K562 (cell line): ENCODE measurements around the gene SLC3A2. TPM values are rescaled to one million over a fixed set of nuclear protein-coding genes. Genes with fewer than 3 reads are reported as not detected.

ENCODE experiments used
- AFF1 ChIP-seq, 2 experiments: fragments of 450-650 bp; IDR thresholded peaks; 2 replicates each; pipeline ENCODE4 v1.6.1; 2018; ENCODE audit warnings: mild to moderate bottlenecking in 2 of 2, low read depth in 1 of 2; ENCODE audit not compliant: partially characterized antibody in 2 of 2
- CC2D1A ChIP-seq: fragments of 450-650 bp; IDR thresholded peaks from 2 replicates; pipeline ENCODE4 v1.6.1; 2017; ENCODE audit warnings: mild to moderate bottlenecking
- CGGBP1 ChIP-seq: fragments of 250-450 bp; sonication (Bioruptor Pico); IDR thresholded peaks from 2 replicates; pipeline ENCODE4 v1.9.0; 2021; ENCODE audit warnings: mild to moderate bottlenecking
- CHAMP1 ChIP-seq: fragments of 450-650 bp; IDR thresholded peaks from 2 replicates; pipeline ENCODE4 v1.6.1; 2016; ENCODE audit warnings: mild to moderate bottlenecking
- CREB1 ChIP-seq, 2 experiments: sonication (generic) in 1 of 2; formaldehyde crosslinking in 1 of 2; IDR thresholded peaks; 2 replicates each; pipeline versions ENCODE4 v1.6.1 to v1.8.0; 2012 to 2022; ENCODE audit warnings: inconsistent platforms in 1 of 2, mild to moderate bottlenecking in 1 of 2, missing genetic modification reagents in 1 of 2, moderate library complexity in 1 of 2
- MYNN ChIP-seq, 2 experiments: sonication (generic); formaldehyde crosslinking in 1 of 2; IDR thresholded peaks; 2 replicates each; pipeline versions ENCODE4 v1.5.0 to v1.6.1; 2016 to 2020; ENCODE audit warnings: antibody characterized with exemption in 1 of 2, missing genetic modification reagents in 1 of 2
- NCOR1 ChIP-seq: fragments of 450-650 bp; IDR thresholded peaks from 2 replicates; pipeline ENCODE4 v1.6.1; 2016; ENCODE audit warnings: mild to moderate bottlenecking, moderate library complexity
- STAG1 ChIP-seq: sonication (generic); formaldehyde crosslinking; IDR thresholded peaks from 2 replicates; pipeline ENCODE4 v1.5.0; 2020; ENCODE audit warnings: missing genetic modification reagents, borderline replicate concordance
- TFE3 ChIP-seq: fragments of 450-650 bp; formaldehyde crosslinking; IDR thresholded peaks from 2 replicates; pipeline ENCODE4 v1.4.0; 2020; ENCODE audit warnings: mild to moderate bottlenecking, mixed read lengths
- THRAP3 ChIP-seq: fragments of 450-650 bp; IDR thresholded peaks from 2 replicates; pipeline ENCODE4 v1.6.1; 2016; ENCODE audit warnings: mild to moderate bottlenecking, inconsistent platforms, borderline replicate concordance
- USF1 ChIP-seq: sonication (generic); formaldehyde crosslinking; IDR thresholded peaks from 2 replicates; pipeline ENCODE4 v1.9.0; 2022; ENCODE audit warnings: mild to moderate bottlenecking, missing genetic modification reagents
- ZNF354B ChIP-seq: fragments of 250-450 bp; sonication (Bioruptor Pico); IDR thresholded peaks from 2 replicates; pipeline ENCODE4 v1.4.0; 2020
- ZSCAN29 ChIP-seq: fragments of 450-650 bp; IDR thresholded peaks from 2 replicates; pipeline ENCODE4 v1.6.1; 2017
- polyA plus RNA-seq, 8 experiments: library from polyadenylated mRNA; depleted of rRNA in 4 of 8; stranded (reverse) in 5 of 8; unstranded in 3 of 8; fragments of >200 nt; fragmentation: Nextera tagmentation in 2 of 8; fragmentation: Illumina TruSeq in 1 of 8; extraction: Ambion mirVana in 2 of 8; extraction: Trizol in 1 of 8; gene quantifications; 2 replicates each; pipeline versions ENCODE4 v1.2.1 to v1.2.3, GENCODE V29; 2011 to 2014; ENCODE audit warnings: inconsistent platforms in 1 of 8, missing spikeins in 1 of 8
- total RNA-seq, 7 experiments: library from RNA; depleted of rRNA in 6 of 7; stranded (reverse); fragments of >200 nt in 6 of 7; fragmentation: Illumina TruSeq in 2 of 7; extraction: Trizol in 2 of 7; gene quantifications; 2 replicates each; pipeline versions ENCODE4 v1.2.1 to v1.2.3, GENCODE V29; 2011 to 2021; ENCODE audit warnings: low replicate concordance in 1 of 7

SLC3A2 gene
- total and polyA plus RNA-seq, 9 of the 15 experiments (the other 6 are each of a cell fraction or from before 2014, with no cell fraction given) = 20.0 to 296 (median 214) TPM

- TF ChIP-seq AFF1 (IDR thresholded peaks at IDR 0.05; ENCODE audit: low read depth in 1 of 2, partially characterized antibody in 2 of 2) (peak in 1 of 2 experiments; percentile 46), CREB1 (IDR thresholded peaks at IDR 0.05) (0 out of 2 replicates have a peak, but pooled peaks have one; percentile 4), CREB1 (CRISPR knock-in tag; IDR thresholded peaks at IDR 0.05) (no peak), CHAMP1 (0 out of 2 replicates have a peak, but pooled peaks have one; percentile 15), ZNF354B (CRISPR knock-in tag) (no peak), THRAP3 (no peak), STAG1 (no peak), NCOR1 (0 out of 2 replicates have a peak, but pooled peaks have one; percentile 14), TFE3 (CRISPR knock-in tag) (no peak), CGGBP1 (CRISPR knock-in tag) (peak; percentile 40; the same call in 1 of the 2 replicates), CC2D1A (no peak), ZSCAN29 (no peak), MYNN (IDR thresholded peaks at IDR 0.05) (no peak), MYNN (CRISPR knock-in tag; IDR thresholded peaks at IDR 0.05) (no peak), USF1 (no peak)
Observed at GRCh38 chr11:62889126-62889483, 8.4 kb downstream of the SLC3A2 start (continued).
